GM12865 (cell line): ENCODE measurements around the gene HBD.

ENCODE experiments used
- DNase-seq: peaks from one replicate; pipeline ENCODE4 v3.0.0; 2010; ENCODE audit warnings: low read depth
- H3K4me3 ChIP-seq: 2 replicates; pipeline ENCODE4 v1.5.1; 2011; ENCODE audit warnings: mild to moderate bottlenecking, low read depth, low read length, control low read depth
- TF ChIP-seq, protein P1 (sequence below): IDR thresholded peaks from 2 replicates; pipeline ENCODE4 v1.5.1; 2011; ENCODE audit warnings: low read length, control low read depth, low read depth, inconsistent platforms; ENCODE audit not compliant: insufficient read depth; ENCODE audit errors: missing control alignments

Gene HBD

DNA sequence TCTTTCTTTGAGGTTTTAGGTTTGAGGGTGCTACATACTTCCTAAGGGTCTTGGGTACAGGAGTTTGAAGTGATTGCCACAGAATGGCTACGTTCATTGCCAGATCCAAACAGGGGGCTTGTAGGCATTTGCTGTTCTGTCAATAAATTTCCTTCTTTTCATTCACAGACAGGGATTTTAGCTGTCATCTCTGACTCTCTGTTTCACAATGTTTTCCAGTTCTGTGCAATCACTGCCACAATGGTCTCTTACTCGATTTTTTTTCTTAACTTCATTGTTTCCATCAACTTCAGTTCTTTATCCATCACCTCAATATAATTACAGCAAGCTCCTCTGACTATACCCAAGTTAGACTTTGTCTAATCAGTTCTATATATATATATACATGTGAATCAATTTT is 6.2 kb upstream of the HBD start:
- DNase-seq = no peak
- TF ChIP-seq, protein P1, sequence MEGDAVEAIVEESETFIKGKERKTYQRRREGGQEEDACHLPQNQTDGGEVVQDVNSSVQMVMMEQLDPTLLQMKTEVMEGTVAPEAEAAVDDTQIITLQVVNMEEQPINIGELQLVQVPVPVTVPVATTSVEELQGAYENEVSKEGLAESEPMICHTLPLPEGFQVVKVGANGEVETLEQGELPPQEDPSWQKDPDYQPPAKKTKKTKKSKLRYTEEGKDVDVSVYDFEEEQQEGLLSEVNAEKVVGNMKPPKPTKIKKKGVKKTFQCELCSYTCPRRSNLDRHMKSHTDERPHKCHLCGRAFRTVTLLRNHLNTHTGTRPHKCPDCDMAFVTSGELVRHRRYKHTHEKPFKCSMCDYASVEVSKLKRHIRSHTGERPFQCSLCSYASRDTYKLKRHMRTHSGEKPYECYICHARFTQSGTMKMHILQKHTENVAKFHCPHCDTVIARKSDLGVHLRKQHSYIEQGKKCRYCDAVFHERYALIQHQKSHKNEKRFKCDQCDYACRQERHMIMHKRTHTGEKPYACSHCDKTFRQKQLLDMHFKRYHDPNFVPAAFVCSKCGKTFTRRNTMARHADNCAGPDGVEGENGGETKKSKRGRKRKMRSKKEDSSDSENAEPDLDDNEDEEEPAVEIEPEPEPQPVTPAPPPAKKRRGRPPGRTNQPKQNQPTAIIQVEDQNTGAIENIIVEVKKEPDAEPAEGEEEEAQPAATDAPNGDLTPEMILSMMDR = no peak
- no peak overlapping the region for H3K4me3 ChIP-seq

DNA sequence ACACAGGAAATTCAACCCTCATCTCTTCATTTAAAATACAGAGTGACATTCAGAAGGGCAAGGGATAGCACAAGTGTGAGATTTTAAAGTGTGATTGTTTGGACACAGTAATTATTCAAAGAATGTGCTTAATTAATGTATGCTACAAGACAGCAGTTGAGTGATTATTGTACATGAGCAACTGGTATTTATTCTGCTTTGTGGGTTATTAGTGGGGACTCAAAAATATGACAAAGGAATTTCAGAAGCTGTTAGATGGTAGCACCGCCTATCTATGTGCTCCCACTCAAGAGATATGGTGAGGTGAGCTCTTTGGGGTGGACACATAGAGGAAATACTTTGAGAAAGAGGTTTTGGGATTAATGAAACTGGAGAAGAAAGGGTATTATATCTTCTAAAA is 5.8 kb upstream of the HBD start:
- no peak overlapping the region for H3K4me3 ChIP-seq
- DNase-seq = no peak
- TF ChIP-seq, protein P1 = no peak

DNA sequence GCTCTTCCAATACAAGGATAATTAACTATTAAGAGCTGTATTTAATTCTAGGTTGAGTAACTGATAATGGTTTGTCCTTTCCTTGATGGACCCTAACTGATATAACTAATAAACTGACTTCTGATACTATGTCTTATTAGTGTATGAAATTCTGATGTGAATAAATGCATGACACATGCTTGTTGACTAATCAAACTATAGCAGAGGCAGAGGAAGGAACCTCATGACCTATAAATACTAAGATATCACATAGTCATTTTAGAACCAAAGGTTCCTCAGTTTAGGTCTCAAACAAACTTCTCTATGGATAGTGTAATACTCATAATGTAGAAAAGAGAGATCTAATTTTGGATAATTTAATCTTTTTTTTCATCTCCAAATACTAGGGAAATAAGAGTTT is 4.8 kb upstream of the HBD start:
- TF ChIP-seq, protein P1 = no peak
- H3K4me3 ChIP-seq = no peak overlapping the region
- no peak for DNase-seq

DNA sequence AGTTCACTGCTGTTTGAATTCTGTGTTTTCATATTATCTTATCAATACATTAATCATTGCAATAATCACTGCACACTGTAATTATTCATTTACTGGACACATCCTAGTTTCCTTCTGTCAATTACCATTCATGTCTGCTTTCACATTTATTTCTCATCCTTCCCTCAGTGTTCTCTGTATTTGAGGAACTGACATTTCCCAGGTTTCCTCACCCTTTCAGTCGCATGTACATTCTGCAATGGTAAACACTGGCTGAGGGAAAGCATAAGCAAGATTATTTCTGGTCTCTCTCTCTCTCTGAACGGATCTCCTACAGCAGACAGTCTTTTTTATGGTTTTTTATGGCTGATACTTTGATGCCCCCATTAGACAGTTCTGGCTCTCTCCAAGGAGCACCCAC is 4.2 kb upstream of the HBD start:
- TF ChIP-seq, protein P1 = no peak
- no peak for DNase-seq
- H3K4me3 ChIP-seq = no peak overlapping the region

DNA sequence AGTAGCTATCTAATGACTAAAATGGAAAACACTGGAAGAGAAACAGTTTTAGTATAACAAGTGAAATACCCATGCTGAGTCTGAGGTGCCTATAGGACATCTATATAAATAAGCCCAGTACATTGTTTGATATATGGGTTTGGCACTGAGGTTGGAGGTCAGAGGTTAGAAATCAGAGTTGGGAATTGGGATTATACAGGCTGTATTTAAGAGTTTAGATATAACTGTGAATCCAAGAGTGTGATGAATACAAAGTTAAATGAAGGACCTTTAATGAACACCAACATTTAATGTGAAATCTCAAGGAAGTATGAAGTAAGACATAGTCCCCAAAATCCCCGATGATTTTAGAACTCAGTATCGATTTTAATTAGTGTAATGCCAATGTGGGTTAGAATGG is 3.1 kb upstream of the HBD start:
- DNase-seq = no peak
- TF ChIP-seq, protein P1 = no peak
- H3K4me3 ChIP-seq = no peak overlapping the region

DNA sequence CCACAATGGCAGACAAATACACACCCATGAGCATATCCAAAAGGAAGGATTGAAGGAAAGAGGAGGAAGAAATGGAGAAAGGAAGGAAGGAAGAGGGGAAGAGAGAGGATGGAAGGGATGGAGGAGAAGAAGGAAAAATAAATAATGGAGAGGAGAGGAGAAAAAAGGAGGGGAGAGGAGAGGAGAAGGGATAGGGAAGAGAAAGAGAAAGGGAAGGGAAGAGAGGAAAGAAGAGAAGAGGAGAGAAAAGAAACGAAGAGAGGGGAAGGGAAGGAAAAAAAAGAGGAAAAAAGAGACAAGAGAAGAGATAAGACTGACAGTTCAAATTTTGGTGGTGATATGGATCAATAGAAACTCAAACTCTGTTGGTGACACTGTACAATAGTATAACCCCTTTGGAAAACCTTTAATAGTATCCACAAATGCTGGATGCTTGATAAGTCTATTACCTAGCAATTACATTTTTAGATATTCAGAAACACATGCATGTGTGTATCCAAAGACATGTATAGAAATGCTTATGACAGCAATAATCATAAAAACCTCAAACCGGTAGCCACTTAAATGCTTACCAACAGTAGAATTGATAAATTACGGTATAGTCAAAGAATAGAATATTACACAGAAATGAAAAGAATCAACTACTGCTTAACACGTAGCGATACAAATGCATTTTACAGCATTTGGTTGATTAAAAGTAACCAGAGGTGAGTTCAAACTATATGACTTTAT is 1.2 kb upstream of the HBD start:
- TF ChIP-seq, protein P1 = no peak
- no peak overlapping the region for H3K4me3 ChIP-seq
- no peak for DNase-seq

DNA sequence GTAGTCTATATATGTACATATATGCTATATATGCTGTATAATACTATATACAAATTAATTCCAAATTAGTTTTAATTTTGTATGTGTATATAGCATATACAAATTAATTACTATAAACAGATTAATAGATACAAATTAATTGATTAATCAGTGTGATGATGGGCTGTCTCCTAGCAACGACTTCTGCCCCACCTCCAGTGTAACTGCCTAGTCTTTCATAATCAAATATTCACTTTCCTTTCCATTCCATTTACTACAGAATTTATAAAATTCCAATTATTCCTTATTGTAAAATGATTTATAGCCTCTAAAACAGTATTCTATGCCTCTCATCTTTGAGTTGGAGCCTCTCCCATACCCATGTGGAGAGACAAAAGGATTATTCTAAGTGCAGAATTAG is 976 bp downstream of the HBD start:
- no peak for DNase-seq
- no peak overlapping the region for H3K4me3 ChIP-seq
- TF ChIP-seq, protein P1 = no peak
